Measurements from ENCODE around the gene CDK14. TPM values are rescaled to one million over a fixed set of nuclear protein-coding genes. Genes with fewer than 3 reads are reported as not detected.

Gene CDK14
- total and polyA plus RNA-seq, 4 donors = 4.2 to 12.4 (median 7.4) TPM

GRCh38 chr7:91054374-91054773 lies 458.3 kb downstream of the CDK14 start (continued):
- no peak for TF ChIP-seq CTCF (IDR thresholded peaks at IDR 0.05; ENCODE audit: low read depth, low read length, missing input control)
- no peak for TF ChIP-seq GABPA (IDR thresholded peaks at IDR 0.05 in 1 of 2, conservative IDR thresholded peaks at IDR 0.05 in 1 of 2)
- TF ChIP-seq FOXA2 (IDR thresholded peaks at IDR 0.05) = no peak
- TF ChIP-seq HNF4G (IDR thresholded peaks at IDR 0.05) = no peak
- TF ChIP-seq SP1 (IDR thresholded peaks at IDR 0.05) = no peak
- no peak for TF ChIP-seq TAF1 (conservative IDR thresholded peaks at IDR 0.05)

GRCh38 chr7:91055219-91055618 lies 459.1 kb downstream of the CDK14 start:
- Histone ChIP-seq H3K9me3 (ENCODE audit: control insufficient read depth in 4 of 4, low read length in 3 of 4) (no peaks in the 10 kb centered on the region), H3K9ac (ENCODE audit: low read depth in 1 of 2, low read length in 2 of 2) (no peak overlapping the region), H3K4me1 (ENCODE audit: control insufficient read depth in 4 of 4, insufficient read depth in 4 of 4, low read length in 3 of 4) (peaks cover 0 to 1% (median 0%) of the 10 kb centered on the region in 4 donors), H3K4me3 (ENCODE audit: low read depth in 1 of 3, low read length in 3 of 3) (no peak overlapping the region), H3K27me3 (ENCODE audit: control insufficient read depth in 4 of 4, insufficient read depth in 4 of 4, low read length in 3 of 4) (no peaks in the 10 kb centered on the region), H3K27ac (ENCODE audit: low read depth in 1 of 2, low read length in 2 of 2) (no peak overlapping the region), H3K36me3 (ENCODE audit: control insufficient read depth in 4 of 4, insufficient read depth in 3 of 4, low read depth in 1 of 4, low read length in 3 of 4) (peaks cover 0 to 3% (median 1%) of the 10 kb centered on the region in 4 donors)
- 66% methylated on average over 2 of the region's 2 CpGs for WGBS
- TF ChIP-seq HNF4G (IDR thresholded peaks at IDR 0.05) (no peak), RXRA (IDR thresholded peaks at IDR 0.05) (no peak), RAD21 (IDR thresholded peaks at IDR 0.05) (peak in 1 of 2 donors; percentile 11), HNF4A (conservative IDR thresholded peaks at IDR 0.05) (no peak), ATF3 (IDR thresholded peaks at IDR 0.05) (no peak), SP1 (IDR thresholded peaks at IDR 0.05) (no peak), REST (IDR thresholded peaks at IDR 0.05) (no peak), YY1 (IDR thresholded peaks at IDR 0.05) (no peak)
- DNase-seq (ENCODE audit: low spot score) = no peak

GRCh38 chr7:91062713-91063112 lies 466.6 kb downstream of the CDK14 start:
- no peaks in the 10 kb centered on the region for H3K36me3 ChIP-seq (ENCODE audit: control insufficient read depth in 4 of 4, insufficient read depth in 3 of 4, low read depth in 1 of 4, low read length in 3 of 4)
- DNase-seq (ENCODE audit: low spot score) = no peak
- 92% methylated on average over 2 of the region's 2 CpGs for WGBS
- H3K9me3 ChIP-seq (ENCODE audit: control insufficient read depth in 4 of 4, low read length in 3 of 4) = no peaks in the 10 kb centered on the region
- H3K4me1 ChIP-seq (ENCODE audit: control insufficient read depth in 4 of 4, insufficient read depth in 4 of 4, low read length in 3 of 4) = no peaks in the 10 kb centered on the region
- H3K9ac ChIP-seq (ENCODE audit: low read depth in 1 of 2, low read length in 2 of 2) = no peak overlapping the region
- H3K27ac ChIP-seq (ENCODE audit: low read depth in 1 of 2, low read length in 2 of 2) = no peak overlapping the region
- no peaks in the 10 kb centered on the region for H3K27me3 ChIP-seq (ENCODE audit: control insufficient read depth in 4 of 4, insufficient read depth in 4 of 4, low read length in 3 of 4)
- no peak overlapping the region for H3K4me3 ChIP-seq (ENCODE audit: low read depth in 1 of 3, low read length in 3 of 3)
- no peak for TF ChIP-seq HNF4A (conservative IDR thresholded peaks at IDR 0.05)
- TF ChIP-seq FOXA1 (IDR thresholded peaks at IDR 0.05) = no peak
- no peak for TF ChIP-seq REST (IDR thresholded peaks at IDR 0.05)
- no peak for TF ChIP-seq SP1 (IDR thresholded peaks at IDR 0.05)
- no peak for TF ChIP-seq JUND (IDR thresholded peaks at IDR 0.05)
- no peak for TF ChIP-seq RXRA (IDR thresholded peaks at IDR 0.05)
- TF ChIP-seq CTCF (IDR thresholded peaks at IDR 0.05; ENCODE audit: low read depth, low read length, missing input control) = no peak
- TF ChIP-seq YY1 (IDR thresholded peaks at IDR 0.05) = no peak
- TF ChIP-seq TAF1 (conservative IDR thresholded peaks at IDR 0.05) = no peak
- TF ChIP-seq ZBTB33 (IDR thresholded peaks at IDR 0.05) = no peak
- TF ChIP-seq RAD21 (IDR thresholded peaks at IDR 0.05) = no peak
- no peak for TF ChIP-seq NR2F2 (IDR thresholded peaks at IDR 0.05)
- TF ChIP-seq HNF4G (IDR thresholded peaks at IDR 0.05) = no peak
